RKO (cell line): ENCODE data around the gene ASCL1.

Experiments used
- DNase-seq: peaks from one replicate; pipeline ENCODE4 v3.0.0-alpha.2; 2016; ENCODE audit warnings: low spot score

Gene ASCL1

DNA sequence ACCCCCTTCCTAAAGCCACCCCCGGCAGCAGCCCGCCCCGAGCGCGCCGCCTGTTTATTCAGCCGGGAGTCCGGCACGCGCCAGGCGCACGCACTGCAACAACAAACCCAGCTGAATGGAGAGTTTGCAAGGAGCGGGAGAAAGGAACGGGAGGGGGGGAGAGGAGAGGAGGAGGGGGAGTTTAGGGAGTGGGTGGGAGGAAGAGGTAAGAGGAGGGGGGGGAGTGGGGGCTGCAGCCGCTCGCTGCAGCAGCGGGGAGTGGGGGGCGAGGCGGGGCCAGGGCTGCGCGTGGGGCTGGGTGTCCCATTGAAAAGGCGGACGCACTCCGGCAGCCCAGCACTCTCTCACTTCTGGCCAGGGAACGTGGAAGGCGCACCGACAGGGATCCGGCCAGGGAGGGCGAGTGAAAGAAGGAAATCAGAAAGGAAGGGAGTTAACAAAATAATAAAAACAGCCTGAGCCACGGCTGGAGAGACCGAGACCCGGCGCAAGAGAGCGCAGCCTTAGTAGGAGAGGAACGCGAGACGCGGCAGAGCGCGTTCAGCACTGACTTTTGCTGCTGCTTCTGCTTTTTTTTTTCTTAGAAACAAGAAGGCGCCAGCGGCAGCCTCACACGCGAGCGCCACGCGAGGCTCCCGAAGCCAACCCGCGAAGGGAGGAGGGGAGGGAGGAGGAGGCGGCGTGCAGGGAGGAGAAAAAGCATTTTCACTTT is at the start of gene ASCL1:
Gene ASCL1, plus strand, starts transcription at position 336 of the 712 bp plus-strand sequence. CDS start 571 bp downstream, outside the sequence.
- no peak for DNase-seq

DNA sequence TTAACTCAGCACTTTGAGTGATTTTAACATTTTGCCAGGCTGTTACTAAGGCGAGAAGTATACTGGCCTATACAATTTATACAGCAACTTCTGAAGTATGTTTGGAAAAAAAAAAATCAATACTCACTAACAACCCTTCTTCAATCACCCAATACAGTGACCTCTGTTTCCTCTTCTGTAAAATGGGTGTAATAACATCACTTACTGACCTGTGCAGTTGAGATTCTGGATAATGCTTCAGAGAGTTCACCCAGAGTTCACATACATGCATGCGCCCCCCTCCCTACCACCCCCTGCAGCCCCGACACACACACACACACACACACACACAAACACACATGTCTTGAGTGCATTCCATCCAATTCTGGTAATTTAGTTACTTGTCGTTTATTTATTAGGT is 49.6 kb upstream of the ASCL1 start:
- DNase-seq: no peak

DNA sequence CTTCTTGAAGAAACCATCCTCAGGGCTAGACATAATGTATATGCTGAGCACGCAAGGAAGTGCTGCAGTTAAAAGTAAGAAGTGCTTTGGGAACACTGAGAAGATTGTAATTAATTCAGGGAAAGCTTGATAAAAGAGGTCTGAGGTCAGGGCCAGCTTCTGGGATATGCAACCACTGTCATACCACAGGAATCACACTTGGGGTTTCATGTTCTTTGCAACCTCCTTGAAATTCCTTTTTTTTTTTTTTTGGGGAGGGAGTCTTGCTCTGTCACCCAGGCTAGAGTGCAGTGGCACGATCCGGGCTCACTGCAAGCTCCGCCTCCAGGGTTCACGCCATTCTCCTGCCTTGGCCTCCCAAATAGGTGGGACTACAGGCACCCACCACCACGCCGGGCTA is 47.3 kb upstream of the ASCL1 start:
- DNase-seq: no peak

DNA sequence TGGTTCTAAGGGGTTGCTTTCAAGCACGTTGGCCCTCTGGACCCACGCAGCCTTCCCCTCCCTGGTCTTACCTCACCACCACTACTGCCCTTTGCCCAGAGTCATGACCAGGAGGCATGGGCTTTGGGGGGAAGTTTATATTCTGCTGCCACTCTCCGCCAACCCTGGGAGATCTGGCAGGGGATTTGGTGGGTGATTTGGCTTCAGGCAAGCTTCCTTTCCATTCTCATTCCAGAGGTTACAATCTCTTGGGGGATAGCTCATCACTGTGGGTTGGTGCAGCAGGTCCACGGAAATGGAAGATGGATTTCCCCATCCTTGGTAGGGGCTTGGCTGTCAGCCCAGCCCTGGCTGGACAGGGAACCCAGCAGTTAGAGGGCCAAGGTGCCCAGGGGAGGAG is 46.7 kb upstream of the ASCL1 start:
- DNase-seq: no peak

DNA sequence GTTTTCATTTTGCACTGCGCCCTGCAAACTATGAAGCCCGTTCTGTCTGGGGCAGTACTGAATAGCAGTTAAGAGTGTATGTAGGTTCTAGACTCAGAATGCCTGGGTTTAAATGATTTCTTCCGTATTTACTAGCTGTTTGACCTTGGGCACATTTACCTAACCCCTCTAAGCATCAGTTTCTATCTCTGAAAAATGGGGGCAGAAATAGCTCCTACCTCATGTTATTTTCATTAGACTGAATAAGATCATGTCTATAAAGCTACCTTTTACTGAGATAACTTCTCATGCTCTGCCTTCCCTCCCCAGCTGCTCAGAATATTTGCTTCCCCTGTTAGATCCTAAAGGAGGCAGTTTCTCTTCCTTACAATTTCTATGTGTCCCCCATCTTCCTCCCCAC is 46.2 kb upstream of the ASCL1 start:
- DNase-seq: no peak

DNA sequence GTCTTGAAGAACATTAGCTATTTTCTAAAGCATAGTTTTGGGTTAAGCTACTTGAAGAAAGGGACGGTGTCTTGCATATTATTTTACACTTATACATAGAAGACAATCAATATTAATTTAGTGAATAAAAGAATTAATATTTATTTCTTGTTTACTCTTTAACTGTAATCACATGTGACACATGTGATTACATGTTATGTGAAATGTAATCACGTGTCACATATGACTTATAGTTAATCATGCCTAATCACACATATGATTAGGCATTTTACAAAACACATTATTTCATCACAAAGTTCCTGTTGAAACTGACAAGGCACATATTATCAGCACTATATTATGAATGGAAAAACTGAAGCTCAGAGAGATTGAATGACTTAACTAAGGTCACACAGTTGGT is 45.2 kb upstream of the ASCL1 start:
- DNase-seq: no peak

DNA sequence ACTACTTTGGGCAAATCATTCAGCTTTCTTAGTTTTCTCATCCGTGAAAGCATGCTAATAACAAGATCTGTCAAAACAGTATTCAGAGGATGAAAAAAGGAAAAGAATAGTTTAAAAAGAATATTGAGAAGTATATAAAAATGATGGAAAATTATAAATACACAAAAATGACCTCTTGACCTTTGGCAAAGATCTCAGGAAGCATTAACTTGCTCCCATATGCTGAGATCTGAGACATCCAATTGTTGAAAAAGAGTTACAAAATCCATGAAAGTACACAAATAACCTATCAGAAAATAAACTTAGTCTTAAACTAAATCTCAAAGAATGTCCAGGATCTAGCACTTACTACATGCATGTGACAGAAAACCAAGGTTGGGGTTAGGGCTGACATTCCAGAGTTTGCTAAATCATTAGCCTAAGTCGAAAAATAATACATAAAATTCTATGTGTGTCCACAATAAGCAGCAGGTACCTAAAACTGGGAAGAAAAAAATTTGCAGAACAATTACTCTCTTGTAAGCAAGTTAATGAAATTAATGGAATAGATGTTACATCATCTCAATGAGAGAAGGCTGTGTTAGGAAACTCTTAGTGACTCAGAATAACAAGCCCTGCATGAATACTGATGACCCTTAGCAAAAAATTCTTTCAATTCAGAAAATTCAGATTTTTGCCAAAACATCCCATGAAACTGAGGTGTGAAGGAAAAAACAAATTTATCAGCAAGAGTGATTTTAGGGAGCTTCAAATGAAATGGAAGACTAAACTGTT is 43.8 kb upstream of the ASCL1 start:
- no peak for DNase-seq

DNA sequence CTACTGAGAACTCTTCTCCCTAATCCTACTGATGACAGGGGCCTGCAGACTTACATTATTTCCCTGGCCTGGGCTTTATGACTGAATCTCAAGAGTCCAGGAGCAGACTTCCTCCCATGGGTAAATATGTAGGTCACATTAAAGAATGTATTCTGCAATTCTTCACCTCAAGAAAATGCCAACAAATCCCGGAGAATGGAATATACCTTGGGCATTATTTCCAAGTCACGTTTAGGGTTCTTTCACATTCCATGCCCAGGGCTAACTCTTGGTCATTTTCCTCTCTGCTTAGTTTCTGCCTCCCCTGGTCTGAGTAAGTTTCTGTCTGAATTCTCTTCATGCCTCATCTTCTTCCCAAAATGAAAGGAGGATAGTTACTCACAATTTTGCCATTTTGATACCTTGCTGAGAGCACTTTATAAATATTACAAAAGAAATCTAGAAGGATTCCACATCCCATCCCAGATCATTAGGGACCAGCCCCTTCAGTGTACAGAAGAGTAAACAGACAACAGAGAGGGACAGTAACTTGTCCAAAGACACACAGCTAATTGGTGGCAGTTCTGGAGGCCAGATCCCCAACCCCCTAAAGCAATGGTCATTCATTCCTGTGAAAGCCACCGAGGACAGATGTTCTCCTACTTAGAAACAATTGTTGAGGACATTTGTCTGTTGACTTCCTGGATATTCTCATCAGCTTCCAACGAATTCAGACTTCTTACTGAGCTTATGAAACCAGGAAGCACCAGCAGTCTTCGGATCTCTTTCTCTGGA is 41.0 kb upstream of the ASCL1 start:
- no peak for DNase-seq

DNA sequence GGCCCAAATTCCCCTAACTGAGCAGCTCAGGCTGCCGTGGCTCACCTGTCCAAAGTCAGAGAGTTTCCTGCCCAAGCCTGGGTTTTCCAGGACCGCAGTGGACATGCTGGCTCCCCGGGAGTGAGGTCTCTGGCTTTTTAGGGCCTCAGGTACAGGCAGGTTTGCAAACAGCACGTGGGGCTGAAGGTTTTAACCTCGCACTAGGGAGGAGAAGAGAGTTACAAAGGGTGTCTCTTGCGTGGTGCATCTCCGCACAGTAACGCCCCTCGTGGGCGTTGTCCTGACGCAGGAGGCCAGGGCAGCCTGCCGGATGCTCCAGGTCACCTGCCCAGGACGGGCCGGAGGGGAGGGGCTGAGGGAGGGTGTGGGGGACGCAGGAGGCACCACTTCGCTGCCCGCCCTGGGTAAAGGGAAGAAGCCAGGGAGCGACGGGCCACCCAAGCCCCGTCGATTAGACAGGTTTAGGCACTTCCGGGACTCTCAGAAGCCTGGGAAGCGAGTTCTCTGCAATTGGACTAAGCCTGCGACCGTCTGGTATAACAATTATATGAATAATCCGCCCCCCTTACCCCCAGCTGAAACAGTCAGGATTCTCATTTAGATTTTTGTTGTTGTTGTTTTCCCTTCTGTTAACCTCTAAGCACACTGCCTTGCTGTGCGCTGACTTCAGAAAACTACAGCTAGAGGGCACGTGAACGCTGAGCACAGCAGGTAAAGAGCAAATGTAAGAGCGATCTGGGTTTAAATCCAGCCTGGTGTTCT is 40.3 kb upstream of the ASCL1 start, which contains the start of gene PAH:
Gene PAH, minus strand, starts transcription at position 219 of the 762 bp plus-strand sequence. Its CDS starts 114 bp downstream, at position 105.
- DNase-seq: no peak

DNA sequence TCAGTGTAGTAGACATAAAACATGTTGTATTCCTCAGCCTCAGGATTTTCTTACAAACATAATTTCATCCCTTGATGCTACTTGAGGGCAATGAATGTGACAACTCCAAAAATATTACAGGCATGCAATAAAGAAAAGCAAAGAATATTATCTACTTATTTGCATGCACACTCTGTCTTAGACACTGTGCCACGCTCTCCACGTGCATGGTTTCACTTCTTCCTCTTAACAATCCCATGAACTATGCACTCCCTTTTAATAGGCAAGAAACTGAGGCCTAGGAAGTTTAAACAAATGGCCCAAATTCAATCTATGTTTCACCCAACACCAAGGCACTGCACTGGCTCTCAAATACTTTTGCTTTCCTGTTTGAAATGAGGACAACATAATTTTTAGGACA is 38.6 kb upstream of the ASCL1 start:
- DNase-seq: no peak

DNA sequence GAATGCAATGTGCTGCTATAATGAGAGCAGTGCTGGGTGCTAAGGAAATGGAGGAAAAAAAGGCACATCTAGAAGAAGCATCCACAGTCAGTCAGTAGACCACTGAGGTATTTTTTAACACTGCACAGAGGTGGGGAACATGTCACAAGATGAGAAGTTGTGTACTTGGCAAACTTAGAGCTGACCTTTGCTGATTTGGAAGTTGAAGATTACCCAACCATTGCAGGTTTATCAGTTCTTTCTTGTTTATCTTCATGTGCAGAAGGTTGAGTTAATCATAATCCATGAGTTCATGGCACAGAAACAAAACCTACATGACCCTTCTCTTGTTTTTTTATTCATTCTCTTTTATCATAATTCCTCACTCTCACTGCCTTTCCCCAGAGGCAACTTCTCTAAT is 37.2 kb upstream of the ASCL1 start:
- DNase-seq: no peak

DNA sequence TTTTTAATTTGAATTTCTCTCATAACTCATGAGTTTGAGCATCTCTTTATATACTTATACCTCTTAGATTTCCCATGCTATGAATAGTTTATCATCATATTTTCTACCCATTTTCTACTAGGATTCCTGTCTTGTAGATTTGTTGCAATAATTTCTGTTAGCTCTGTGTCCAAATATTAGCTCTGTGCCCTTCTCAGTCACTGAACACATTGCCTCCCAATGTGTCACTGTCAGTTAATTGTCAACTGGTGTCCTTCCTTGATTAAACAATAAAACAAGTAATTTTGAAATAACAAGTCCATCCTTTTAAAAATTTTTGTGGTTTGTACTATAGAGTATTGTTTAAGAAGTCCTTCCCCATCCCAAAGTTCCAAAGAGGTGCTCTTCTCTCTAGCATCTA is 36.2 kb upstream of the ASCL1 start:
- no peak for DNase-seq

DNA sequence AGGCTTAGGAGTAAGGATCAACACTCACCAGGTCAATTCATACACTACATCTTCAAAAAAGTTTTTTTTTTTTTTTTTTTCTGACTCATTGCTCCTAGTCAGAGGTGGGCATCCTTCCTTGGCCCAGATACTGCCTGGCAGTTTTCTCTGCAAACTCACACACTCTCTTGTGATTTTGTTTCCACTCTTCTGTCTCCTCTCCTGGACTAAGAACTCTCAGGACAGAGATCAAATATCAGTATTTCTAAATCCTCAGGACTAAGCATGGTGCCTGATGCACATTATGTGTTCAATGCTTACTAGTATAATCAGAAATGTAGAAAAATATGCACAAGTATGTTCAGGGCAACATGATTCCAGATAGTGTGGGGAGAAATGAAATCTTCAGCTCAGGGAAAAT is 30.3 kb upstream of the ASCL1 start:
- DNase-seq: no peak

DNA sequence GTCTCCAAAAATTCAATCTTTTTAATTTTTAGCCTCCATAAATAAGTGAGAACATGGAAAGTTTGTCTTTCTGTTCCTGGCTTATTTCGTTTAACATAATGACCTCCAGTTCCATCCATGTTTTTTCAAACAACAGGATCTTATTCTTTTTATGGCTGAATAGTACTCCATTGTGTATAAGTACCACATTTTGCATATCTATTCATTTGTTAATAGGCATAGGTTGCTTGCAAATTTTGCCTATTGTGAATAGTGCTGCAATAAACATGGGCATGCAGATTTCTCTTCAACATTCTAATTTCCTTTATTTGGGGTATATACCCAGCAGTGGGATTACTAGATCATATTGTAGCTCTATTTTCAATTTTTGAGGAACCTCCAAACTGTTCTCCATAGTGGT is 24.3 kb upstream of the ASCL1 start:
- no peak for DNase-seq

DNA sequence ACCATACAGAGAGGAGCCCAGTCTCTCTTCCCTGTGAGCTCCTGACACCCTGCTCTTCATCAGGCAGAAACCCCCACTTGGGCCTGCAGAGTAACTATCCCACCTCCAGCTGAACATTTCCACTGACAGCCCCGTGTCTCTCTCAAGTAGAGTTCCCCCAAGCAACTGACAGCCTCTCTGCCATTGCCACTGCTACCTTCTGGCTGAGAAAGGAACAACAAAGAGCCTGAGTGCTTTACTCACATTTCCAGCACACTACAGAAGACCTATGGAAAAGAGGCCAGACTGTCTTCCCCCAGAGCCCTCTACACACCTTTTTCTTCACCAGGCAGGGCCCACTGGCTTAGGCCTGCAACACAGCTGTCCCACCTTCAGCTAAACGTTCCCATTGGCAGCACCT is 18.4 kb upstream of the ASCL1 start:
- no peak for DNase-seq

DNA sequence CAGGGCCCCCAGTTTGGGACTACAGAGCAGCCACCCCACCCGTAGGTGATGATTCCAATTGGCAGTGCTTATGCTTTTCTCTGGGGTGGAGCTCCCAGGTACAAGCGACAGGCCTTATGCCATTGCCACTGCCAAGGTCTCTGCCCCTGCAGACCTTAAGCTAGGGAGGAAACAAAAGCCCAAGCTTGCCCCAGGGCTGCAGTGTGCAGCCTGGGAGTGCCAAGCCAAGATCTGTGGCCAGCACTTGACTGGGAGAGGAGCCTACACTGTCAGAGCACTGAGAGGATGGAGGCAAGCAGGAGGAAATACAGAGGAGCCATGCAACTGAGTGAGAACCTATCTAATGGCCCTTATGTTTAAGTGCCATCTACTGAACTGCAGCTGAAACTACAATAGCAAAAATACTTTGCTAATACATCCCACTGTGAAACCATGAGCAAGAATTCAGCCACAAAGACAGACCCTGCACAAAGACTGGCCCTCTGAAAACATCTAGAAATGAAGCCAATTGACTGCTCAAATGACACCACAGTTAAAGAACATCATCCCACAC is 17.7 kb upstream of the ASCL1 start:
- no peak for DNase-seq

DNA sequence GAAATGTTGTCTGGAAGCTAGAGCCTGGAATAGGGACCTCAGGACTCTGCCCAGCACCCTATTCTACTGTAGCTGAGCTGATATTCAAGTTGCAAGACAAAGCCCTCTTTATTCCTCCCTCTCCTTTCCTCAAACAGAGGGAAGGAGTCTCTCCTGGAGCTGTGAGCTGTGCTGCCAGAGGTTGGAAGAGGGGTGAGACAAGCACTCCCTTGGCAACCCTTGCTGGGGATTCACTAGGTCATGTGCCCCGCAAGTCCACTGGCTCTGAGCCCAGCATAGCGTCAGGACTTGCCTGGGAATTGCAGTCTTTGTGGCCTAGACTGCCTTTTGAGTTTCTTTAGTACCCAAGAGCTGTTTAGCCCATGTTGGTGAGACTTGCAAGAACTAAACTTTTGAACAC is 11.4 kb upstream of the ASCL1 start:
- no peak for DNase-seq

DNA sequence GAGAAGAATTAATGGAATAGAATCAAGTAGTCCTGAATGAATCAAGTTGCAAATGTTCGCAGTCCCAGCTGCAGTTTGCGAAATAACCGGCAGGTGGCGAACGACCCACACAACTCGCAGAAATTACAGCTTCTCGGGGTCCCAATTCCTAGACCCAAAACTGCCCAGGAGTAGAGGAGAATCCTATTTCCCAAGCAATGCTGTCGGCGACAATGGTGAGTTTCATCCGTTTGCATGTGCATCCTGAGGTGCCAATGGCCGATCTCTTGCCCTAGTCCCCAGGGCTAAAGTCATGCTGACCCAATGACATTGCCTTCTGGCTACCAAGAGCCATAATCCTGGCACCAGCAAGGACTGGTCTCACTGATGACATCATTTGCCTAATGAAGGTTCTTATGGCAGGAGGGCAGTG is 8.5 kb upstream of the ASCL1 start:
- DNase-seq: peak; percentile 24

DNA sequence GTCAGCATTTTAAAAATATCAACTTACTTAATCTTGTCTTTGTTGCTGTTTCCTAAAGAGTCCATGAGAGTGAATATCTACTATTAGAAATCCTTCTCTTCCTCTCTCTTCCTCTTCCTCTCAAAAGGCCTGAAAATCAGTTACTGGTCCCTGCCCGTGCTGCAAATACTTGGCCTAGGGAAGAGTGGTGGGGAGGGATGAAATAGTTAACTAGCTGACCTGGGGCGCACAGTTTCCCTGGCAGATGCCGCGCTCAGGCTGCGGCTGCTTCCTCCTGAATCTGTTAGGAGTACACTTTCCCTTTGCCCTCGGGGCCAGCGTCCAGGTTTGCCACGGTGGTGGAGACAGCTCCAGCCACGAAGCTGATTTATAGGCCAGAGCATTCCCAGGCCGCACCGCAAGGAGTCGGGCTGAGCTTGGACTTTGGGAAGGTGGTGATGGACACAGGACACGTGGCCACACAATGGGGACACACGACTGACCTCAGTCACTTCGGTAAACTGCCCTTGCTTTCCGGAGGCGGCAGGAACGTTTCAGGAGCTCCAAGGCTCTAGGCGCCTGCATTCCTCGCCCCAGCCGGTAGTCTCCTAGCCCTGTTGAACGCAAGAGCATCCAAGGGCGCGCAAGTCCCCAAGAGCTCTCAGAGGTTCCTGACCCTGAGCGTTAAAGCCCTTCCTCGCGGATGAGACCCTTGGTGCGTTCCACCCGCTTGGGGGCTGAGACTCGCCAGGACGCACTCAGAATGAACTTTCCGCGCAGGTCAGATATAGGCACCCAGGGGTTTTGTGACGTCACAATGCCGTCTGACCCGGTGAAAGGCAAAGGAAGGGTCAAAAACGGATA is 7.1 kb upstream of the ASCL1 start:
- DNase-seq: no peak

DNA sequence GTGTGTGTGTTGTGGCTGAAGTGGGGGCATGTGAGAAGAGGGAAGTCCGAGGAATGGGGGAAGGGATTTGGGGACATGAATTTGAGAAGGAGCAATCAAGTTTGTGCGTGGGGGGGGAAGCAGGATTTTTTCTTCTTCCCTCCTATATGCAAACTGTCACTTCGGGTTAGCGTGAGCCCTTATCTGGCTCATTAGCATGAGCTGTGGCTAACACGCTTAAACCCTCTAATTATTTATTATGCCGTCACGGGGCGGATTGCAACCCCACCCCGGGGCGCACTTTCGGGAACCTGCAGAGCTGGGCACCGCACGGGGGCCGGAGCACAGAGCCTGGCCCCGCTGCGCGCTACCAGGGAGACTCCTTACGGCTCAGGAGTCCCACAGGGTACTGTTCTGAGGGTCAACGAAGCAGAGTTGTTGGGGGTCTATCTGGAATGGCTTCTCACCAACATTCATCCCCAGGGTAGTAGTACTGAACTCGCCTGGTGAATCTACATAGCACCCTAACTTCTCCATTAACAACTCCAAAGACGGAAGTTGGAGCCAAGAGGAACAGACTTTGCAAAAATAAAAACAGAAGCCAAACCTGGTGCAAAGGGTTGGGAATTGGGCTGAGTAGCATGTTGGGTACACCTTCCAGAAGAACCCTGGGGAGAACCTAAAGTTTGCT is 6.4 kb upstream of the ASCL1 start:
- no peak for DNase-seq
